Fibroblast of the aortic adventitia (primary cell): Measurements from ENCODE around the gene HK1. TPM values are rescaled to one million over a fixed set of nuclear protein-coding genes. Genes with fewer than 3 reads are reported as not detected.
"Not testable (repeated sequence)": the region's sequence is repeated elsewhere in the genome, so short reads cannot be mapped to it uniquely, and the experiment has no call there.

Experiments
- DNase-seq: peaks from one replicate; pipeline ENCODE4 v3.0.0-alpha.2; 2010; ENCODE audit warnings: low read depth
- H3K4me3 ChIP-seq: 2 replicates; pipeline ENCODE4 v1.5.1; 2011; ENCODE audit warnings: low read depth, mild to moderate bottlenecking, control low read depth, low read length, moderate library complexity
- CTCF ChIP-seq: IDR thresholded peaks from 2 replicates; pipeline ENCODE4 v1.5.1; 2011; ENCODE audit warnings: mild to moderate bottlenecking, low read length, control low read depth, inconsistent platforms; ENCODE audit not compliant: insufficient read depth
- total RNA-seq: library from RNA; depleted of rRNA; stranded (reverse); fragments of >200 nt; gene quantifications from 2 replicates; pipeline ENCODE4 v1.2.3, GENCODE V29; 2012; ENCODE audit warnings: low replicate concordance

Gene HK1
- total RNA-seq, 1 donor = 84.1 TPM

- DNase-seq = no peak
- H3K4me3 ChIP-seq = no peak overlapping the region
- no peak for TF ChIP-seq CTCF
Measured at GRCh38 chr10:69279110-69279509, 814 bp downstream of the HK1 start.

- no peak overlapping the region for H3K4me3 ChIP-seq
- DNase-seq = no peak
- TF ChIP-seq CTCF = no peak
Measured at GRCh38 chr10:69281507-69282413, 3.5 kb downstream of the HK1 start.

GRCh38 chr10:69284402-69284801 is 6.1 kb downstream of the HK1 start:
- not testable (repeated sequence) for DNase-seq, H3K4me3 ChIP-seq

- H3K4me3 ChIP-seq = no peak overlapping the region
- no peak for TF ChIP-seq CTCF
- no peak for DNase-seq
Measured at GRCh38 chr10:69285699-69286098, 7.4 kb downstream of the HK1 start.

- DNase-seq = no peak
- no peak overlapping the region for H3K4me3 ChIP-seq
- TF ChIP-seq CTCF = no peak
Measured at GRCh38 chr10:69287181-69287580, 8.9 kb downstream of the HK1 start.

GRCh38 chr10:69290993-69291392 is 12.7 kb downstream of the HK1 start:
- DNase-seq = no peak
- no peak for TF ChIP-seq CTCF
- H3K4me3 ChIP-seq = no peak overlapping the region

GRCh38 chr10:69292459-69292858 is 14.2 kb downstream of the HK1 start:
- no peak overlapping the region for H3K4me3 ChIP-seq
- TF ChIP-seq CTCF = no peak
- DNase-seq = no peak
